ENCODE measurements around the gene EML1.

Gene EML1

DNA sequence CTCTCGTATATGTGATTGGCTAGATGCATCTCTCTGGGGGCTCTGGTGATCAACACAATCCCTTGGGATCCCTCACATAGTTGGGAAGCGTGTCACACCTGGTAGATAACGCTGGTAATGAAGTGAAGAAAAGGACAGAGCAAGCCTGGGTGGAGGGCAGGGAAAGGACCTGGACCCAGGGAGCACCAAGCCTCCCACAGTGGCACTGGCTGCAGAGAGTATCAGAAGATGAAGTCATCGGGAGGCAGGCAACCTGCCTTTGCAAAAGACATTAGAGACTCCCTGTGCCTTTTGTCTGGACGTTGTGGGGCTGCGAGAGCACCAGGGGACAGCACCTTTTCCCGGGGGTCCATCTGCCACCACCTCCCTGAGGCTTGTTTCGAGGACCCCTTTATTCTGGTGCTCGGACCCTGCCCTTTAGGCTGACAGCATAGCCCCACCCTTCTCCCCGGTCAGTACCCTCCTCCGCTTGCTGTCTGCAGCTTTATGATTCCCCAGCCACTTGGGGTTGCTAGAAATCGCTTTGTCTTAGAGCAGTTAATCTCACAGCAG lies 116.4 kb downstream of the EML1 start:
- no peak for FAIRE-seq

DNA sequence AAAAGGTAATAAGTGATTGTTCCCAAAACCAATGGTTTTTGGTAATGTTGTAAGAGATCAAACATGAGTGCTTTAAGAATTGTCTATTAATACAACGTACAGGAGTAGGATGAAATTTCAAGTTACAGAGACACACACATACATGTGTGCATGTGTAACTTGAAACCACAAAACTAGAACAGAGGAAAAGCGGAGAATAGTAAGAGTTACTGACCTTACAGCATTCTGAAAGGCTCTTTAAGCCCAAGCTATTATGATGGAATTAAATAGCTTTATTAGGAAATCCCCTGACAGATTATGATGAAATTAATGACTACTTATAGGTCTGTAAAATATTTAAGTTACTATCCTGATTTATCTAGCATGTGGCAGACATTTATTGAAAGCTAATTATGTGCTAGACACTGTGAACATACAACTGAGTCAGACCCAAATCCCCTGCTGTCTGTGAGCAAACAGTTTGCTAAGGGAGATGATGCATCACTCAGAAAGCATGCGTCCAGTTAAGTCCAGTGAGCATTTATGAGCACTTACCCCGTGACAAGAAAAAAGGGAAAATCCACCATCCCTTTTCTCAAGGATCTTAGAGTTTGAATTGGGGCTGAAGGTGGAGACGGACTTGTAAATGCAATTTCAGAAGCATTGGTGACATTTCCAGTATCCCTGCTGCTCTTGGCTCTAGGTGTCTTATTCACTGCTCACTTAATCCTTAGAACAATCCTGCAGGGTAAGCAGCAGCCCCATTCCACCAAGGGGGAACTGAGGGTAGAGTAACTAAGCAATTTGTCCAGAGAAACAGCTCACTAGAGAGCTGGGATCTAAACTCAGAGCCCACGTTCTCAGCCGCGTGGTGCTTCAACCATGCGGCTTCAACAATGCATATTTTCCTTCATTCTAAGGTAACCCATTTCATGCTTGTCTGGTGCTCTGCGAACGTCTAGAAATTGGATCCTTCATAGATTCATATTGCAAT lies 117.4 kb downstream of the EML1 start:
- FAIRE-seq = no peak

DNA sequence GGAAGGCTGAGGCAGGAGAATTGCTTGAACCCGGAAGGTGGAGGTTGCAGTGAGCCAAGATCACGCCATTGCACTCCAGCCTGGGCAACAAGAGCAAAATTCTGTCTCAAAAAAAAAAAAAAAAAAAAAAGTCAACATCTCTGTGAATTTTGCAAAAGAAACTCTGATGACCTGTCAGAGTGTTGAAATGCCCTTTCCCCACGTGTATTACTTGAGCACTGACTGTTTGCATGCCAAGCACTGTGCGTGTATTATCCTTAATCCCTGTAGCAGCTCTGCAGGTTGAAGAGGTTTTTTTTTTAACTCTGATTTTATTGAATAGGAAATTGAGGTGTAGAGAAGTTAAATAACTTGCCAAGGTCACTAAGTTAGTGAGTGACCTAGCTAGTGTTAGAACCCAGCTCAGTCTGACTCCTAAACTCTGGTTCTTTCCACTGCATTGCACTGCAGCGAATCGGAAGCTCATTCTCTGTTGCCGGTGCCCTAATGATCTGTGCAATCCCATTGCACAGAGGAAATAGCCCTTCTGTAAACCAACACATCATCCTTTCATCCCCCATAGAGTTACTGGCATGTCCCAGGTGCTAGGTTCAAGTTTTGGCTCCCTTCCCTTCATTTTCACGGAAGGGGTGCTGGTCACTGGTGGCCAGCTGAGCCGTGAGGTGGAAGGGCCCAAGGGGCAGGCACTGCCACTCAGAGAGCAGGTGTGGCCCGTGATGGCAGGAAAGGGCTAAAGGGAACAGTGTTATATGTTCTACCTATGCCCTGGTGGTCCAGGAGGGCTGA lies 122.3 kb downstream of the EML1 start:
- no peak for FAIRE-seq

DNA sequence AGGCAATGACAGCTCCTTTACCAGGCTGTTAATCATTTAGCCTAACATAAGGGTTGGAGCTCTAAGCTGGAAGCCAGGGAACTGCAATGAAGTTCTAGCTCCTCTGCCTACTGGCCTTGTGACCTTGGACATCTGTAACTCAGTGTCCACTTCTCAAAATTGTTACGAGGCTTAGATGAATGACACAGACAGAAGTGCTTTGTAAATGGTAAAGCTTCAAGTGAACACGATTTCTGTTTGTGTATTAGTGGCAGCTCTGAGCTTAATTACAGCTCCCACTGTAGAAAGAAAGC lies 122.8 kb downstream of the EML1 start:
- FAIRE-seq = no peak

DNA sequence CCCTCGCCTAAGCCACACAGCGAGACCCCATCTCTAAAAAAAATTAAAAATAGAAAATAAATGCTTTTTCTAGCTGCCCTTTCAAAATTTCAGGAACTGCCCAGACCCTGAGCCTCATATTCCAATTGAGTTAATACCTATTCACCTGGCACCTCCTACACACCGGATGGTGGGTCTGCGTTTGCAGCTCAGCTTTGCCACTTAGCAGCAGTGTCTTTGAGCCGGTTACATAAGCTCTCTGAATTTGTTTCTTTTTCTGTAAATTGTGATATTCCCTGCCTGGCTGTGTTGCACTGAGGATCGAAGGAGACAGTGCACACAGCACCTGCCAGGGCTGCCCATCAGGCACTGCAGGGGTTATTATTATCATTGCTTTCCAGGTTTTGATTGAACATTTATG lies 125.6 kb downstream of the EML1 start:
- FAIRE-seq = no peak

DNA sequence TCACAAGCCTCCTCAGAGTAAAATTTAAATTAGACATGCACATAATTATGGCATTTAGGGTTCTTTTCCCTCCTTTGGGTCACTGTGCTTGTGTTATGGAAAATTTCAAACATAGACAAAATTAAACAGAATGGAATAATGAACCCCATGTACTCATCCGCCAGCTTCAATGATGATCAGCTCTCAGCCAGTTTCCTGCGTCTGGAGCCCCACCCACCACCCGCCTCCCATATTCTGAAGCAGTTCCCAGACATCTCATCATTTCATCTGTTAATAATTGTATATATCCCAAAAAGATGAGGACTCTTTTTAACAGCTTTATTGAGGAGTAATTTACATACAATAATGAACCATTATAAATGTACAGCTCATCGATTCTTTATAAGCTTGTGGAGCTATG lies 128.2 kb downstream of the EML1 start:
- no peak for FAIRE-seq

DNA sequence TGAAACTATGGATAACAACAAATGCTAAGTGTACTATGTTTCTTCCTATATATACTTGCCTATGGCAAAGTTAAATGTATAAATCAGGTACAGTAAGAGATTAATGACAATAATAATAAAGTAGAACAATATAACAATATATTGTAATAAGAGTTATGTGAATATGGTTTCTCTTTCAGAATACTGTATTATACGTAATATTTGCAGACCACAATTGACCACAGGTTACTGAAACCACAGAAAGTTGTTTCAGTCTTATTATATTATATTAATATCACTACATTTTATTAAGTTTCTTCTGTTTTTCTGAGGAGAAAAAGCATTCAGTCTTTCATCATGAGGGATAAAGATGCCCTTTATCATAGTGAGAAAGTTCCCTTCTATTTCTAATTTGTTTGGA lies 131.2 kb downstream of the EML1 start:
- FAIRE-seq = no peak

DNA sequence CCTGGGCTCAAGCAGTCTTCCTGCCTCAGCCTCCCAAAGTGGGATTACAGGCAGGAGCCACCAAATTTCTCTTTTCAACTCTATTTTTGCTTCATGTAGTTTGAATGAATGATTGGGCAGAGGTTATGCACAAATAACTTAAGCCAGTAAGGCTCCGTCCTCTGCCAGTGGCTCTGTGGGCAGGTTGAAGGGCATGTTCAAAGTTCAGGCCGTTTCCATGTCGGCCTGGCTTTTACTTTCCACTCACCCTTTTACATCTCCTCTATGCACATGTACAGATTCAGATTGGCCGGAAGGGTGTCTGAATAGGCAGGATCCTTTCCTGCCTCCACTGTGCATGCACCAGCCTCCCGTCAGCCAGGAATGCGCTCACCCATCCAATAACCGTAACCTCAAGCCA lies 132.3 kb downstream of the EML1 start:
- no peak for FAIRE-seq

DNA sequence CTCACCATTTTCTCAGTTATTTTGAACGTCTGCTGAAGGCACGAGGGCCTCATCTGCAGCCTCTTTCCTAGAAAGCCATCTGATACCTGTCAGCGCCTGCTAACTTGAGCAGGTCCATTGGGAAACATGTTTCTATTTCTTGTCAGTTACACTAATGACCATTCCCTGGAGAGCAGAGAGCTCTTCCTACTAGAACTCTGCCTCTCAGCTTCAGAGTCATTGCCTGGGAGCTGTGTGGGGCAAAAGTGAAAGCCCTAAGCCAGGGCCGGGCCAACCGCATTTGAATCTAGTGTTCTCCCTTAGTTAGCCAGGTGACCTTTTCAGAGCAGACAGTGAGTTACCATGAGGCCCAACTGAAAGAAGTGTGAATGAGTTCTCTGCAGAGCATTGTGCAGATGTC lies 135.8 kb downstream of the EML1 start:
- FAIRE-seq = no peak

DNA sequence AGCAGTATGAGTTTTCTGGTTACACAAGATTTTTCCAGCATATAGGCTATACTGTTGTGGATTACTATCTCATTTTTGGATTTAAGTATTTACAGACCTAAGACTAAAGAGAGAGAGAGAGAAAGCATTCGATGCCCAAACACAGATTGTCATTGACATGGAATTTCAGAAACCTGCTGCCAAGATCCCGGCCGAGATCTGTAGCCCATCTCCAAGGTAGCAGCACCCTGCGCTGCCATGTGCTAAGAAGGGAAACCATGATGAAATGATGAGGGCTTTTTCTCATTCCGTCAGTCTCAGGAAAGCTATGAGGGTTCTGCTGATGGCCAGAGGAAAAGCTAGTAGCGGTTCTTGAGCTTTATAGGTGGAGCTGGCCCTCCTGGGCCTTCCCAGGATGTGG lies 136.4 kb downstream of the EML1 start:
- FAIRE-seq = no peak

DNA sequence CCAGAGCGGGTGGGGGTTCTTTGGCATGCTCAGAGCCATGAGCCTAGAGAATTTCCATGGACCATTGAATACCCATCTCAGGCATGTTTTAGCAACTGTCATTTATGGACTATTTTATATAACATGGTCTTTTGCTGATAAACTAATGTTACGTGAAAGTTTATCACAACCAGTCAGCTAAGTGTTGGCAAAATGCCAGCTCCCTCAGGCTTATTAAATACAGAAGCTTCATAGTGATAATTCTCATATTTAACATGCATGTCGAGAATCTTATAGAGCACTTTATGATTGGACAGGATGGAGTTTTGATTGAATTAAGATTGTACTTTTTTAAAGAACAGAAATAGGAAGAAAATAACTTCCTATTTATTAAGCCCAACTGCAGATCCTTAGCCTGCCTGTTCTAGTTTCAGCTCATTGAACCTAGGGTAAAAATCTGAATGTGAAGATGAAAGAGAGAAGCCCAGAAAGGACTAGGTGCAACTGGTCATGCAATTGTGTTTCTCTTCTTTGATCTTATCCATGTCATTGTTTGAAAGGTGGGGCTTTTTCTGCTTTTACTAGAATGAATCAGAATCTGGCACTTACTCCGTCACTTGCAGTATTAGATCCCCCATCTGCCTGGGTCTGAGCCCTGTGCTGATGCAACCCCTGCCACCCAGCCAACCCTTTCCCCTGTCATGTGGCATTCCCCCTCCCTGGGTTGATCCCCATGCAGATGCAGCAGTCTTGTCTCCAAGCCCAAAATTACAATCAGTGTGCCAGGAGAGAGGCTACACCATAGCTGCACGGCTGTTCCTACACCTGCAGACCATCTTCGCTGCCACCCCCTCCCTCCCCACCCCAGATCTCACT lies 137.4 kb downstream of the EML1 start:
- FAIRE-seq = no peak

DNA sequence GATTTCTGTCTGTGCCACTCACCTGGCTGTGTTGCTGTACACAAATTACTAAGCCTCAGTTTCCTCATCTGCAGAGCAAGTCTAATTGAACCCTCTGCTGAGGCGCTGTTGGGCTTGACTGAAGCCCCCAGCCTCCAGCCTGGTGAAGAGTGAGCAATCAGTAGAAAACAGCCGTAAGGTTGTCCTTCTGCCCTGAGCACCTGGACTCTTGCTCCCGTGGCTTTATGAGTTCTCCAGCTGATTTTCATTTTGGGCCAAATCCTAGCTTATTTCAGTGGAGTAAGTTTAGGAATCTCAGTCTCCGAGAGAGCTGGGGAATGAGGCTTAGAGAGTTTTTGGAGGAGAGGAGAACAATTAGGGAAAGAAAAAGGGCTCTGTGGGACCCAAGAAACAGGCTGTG lies 138.1 kb downstream of the EML1 start:
- no peak for FAIRE-seq

DNA sequence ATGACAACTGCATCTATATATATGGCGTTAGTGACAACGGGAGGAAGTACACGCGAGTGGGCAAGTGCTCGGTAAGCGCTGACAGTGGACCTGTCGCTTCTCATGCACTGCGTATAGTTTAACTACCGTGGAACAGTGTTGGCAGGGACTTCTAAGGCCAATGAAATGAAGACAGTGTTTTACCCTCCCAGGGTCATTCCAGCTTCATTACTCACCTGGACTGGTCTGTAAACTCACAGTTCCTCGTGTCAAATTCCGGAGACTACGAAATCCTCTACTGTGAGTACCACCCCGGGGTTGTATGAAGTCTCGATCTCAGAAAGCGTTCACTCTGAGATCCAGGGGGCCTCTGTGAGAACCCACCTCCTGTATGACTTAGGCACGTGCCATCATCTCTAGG lies 142.8 kb downstream of the EML1 start:
- FAIRE-seq = no peak

DNA sequence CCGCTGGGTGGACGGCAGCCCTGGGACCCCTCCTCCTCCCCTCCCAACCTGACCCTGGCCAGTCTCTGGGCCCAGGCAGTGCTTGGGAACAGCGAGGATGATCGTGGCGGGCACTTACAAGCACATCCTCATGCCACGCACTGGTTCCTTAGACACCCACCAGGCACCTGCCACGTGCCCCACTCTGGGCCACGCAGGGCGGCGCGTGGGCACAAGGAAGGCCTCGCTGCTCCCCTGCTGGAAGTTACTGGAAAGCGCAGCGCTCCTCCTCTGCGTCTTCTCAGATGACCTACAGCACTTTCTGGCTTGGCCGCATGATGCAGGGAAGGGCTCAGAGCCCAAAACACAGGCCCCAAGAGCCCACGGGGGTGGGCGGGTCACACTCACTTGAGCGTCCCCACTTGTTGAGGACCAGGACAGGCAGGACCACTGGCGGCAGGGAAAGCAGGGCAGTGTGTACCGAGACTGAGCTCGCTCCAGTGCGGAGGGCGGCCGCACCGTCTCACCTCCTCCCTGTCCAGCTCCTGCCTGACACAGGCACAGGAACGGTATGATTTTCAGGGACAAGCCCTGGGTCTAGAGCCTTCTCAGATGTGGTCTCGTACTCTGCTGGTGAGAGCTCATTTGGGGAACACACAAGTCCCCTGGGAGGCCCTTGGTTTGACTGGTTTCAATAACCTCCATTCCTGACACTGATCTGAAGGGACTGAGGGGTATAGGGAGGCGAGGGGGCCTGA lies 143.7 kb downstream of the EML1 start:
- FAIRE-seq = no peak

DNA sequence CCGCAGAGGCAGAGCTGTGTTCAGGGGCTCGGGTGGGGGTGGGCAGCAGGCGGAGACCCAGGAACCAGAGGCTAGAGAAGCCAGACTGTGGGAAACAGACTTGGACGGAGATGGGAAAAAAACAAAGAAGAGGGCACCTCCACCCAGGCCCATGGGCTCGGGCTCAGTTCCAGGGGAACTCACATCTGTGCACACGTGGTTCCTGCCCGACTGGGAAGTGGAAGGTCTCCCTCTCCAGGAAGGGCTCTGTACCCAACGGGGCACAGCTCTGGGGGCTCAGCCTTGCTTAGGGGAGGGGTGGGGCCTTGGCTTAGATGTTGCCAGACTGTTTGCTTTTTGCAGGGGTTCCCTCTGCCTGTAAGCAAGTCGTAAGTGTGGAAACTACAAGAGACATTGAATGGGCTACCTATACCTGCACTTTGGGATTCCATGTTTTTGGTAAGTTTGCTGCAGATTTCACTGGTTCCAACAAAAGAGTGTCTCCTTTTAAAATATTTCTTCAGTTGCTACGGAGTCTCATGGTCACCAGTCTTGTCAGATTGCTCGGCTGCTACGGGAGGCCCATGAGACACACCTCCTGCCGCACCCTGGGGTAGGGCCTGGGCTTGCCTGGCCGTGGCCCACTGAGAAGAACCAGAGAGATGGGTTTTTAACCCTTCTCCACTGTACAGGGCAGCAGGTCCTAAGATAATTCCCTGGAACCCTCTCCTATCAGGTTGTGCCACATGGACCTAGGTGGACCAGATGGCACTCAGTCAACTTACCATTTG lies 144.4 kb downstream of the EML1 start:
- FAIRE-seq = no peak

DNA sequence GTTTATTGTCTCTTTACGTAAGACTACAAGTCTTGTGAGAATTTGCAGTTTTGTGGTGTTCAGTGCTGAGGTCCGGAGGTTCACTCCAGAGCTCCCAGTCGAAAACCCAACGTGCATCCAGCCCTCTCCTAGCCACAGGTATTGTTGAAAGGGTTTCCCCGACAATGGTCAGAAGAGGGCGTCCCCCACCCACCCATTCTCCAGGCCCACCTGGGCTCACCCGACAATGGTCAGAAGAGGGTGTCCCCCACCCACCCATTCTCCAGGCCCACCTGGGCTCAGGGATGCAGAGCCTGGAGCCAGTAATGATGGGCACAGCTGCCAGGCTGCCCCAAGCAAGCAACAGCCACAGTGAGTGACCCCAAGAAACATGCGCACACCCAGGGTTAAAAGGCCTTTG lies 145.2 kb downstream of the EML1 start:
- FAIRE-seq = no peak

DNA sequence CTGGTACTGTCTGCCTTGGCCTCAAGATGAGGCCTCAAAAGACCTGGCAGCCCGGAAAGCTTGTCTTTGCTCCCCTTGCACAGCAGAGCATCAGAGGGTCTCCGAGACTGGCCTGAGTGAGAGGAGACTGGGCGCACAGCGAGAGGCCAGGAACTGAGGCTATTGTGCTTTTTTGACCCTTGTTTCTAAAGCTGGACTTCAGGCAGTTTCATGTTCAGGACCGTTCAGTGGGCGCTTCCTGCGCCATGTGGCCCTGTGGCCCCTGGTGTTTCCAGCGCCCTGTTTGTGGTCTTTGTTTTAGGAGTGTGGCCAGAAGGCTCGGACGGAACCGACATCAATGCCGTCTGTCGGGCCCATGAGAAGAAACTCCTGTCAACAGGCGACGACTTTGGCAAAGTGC lies 145.7 kb downstream of the EML1 start:
- FAIRE-seq = no peak

DNA sequence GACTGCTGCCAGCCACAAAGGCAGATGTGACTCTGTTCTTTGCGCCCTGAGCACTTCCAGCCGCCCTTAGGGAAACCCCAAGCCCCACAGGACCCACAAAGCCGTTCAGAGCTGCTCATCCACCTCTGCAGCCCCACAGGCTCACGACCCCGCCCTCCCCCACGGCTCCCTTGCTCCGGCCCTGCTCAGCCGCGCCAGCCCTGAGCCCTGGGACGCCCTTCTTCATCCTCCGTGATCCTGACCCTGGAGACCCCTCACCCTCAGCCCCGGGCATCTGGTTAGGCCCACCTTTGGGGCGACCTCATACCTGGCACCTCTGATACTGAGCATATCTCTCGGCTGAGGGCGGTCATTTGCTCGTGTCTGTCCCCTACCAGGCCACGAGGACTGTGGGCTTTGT lies 146.2 kb downstream of the EML1 start:
- FAIRE-seq = no peak

DNA sequence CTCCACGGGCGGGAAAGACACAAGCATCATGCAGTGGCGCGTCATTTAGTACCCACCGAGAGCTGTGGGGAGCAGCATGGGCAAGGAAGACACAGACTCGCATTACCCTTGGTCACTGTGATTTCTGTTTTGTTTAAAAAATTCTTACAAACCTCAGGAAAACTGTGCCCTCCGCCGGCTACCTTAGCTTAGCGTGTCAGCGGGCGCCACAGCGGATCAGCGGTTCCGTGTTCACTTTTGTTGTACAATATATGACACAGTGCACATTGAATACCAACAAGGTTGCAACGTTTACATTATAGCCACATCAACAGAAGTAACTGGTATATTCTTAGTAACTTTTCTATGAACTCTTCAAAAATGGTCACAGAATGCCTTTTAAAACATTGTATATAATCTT lies 146.9 kb downstream of the EML1 start:
- no peak for FAIRE-seq

DNA sequence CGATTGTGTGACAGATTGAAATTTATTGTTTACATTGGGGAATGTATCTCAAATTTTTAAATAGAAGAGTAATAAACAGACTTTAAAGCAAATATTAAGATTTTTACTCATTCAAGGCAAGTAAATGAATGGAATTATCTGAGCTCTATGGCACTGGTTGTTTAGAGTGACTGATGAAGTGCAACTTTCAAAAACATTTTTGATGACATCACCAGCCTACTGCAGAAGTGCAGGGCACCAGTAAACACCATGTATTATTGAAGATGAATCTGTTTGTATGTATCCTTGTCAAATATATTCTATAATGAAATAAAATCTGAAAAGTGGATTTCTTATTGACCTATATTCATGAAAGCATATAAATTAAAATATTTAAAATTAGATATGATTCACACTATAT lies 148.0 kb downstream of the EML1 start:
- FAIRE-seq = no peak

DNA sequence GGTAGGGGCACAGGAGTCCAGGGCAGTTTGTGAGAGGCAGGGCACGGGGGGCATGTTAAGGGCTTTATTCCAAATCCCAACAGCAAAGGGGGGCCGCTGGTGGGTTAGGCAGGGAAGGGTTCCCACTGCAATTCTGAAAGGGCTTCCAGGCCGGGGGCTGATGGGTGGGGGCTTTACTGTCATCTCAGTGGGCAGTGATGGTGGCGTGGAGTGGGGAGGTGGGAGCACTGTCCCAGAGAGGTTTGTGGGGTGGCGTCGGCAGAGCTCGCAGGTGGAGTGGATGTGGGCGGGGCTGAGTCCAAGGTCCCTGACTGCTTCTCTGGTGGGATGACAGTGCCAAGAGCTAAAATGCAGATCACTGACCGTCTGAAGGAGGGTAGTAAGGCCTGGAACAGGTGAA lies 150.4 kb downstream of the EML1 start:
- no peak for FAIRE-seq

DNA sequence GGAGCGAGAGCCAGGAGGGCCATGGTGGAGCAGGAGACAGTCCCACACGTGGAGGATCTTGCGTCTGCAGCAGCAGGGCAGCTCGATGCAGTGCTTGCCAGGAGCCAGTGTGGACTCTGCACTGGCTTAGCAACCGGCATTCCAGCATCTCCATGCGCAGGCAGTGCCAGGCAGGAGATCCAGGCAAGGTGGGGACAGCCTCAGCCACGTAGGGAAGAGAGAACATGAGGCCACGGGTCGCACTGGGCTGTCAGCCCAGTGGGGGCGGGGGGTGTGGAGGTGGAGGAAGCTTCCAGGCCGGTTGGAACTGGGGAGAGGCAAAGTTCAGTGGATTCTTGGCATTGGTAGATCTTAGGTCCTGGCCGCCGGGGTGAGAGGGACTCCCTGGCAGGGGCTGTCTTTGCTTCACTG lies 151.0 kb downstream of the EML1 start:
- FAIRE-seq = no peak
